T47D (cell line): Measurements from ENCODE around the gene UBE2V1.
"Not testable (repeated sequence)": the region's sequence is repeated elsewhere in the genome, so short reads cannot be mapped to it uniquely, and the experiment has no call there.

Source experiments
- DNase-seq, 2 experiments: peaks; one replicate each; pipeline versions ENCODE4 v3.0.0 to v3.0.0-alpha.2; 2011 to 2012; ENCODE audit warnings: low read depth in 1 of 2, low spot score in 1 of 2
- JUND ChIP-seq: IDR thresholded peaks from 2 replicates; pipeline ENCODE4 v1.6.1; 2012; ENCODE audit warnings: low read depth
- in situ Hi-C: cut with HindIII; loops from 2 replicates; pipeline ENCODE4 v1.10.0; 2016; ENCODE audit warnings: low sequenced_read_pairs, low pct_unique_long_range_greater_than_20kb

UBE2V1 gene

DNA sequence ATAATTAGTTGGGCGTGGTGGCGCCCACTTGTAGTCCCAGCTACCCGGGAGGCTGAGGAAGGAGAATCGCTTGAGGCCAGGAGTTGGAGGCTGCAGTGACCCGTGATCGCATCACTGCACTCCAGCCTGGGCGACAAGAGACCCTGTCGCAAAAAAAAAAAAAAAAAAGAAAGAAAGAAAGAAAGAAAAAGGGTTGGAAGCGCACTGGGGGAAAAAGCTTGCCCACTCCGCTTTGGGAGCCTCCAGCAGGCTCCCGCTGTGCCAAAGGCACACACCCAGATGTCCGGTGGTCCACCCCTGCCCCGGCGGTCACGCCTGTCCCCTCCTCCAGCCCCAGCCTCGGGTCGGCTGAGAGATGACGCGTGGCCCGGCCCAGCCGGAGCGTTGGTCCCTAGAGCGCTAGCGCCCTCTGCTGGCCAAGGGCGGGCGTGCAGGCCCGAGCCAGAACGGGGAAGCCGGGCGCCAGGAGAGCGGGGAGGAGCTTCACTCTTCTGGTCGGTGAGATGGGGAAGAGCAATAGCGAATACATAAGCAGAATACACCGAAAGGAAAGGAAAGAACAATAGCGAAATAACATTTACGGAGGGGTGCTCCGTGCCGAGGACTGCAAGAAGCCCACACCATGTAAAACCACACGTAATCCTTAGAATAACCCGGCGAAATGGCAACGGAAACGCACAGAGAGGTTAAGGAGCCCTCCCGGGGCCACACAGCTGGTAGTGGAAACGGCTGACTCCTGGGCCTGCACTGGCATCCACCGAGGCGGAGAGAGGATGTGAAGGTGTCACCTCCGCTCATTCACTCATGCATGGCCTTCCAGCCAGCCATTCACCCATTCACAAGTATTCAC, 41.7 kb downstream of the UBE2V1 start:
- in situ Hi-C loops = no loop called here
- DNase-seq = peak; percentile 90 to 92
- TF ChIP-seq JUND = no peak

DNA sequence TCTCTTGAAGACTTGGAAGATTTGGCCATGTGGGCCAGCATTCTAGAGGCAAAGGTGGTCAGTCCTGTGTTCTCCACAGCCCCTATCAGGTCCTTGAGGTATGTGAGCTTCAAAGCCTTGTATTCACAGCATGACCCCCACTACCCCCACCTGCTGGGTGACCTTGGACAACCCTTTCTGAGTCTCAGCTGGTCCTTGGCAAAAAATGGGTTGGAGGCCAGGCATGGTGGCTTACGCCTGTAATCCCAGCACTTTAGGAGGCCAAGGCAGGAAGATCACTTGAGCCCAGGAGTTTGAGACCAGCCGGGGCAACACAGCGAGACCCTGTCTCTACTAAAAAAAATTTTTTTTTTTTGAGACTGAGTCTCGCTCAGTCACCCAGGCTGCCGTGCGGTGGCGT, 42.6 kb downstream of the UBE2V1 start:
- in situ Hi-C loops = no loop called here
- no peak for DNase-seq
- no peak for TF ChIP-seq JUND

DNA sequence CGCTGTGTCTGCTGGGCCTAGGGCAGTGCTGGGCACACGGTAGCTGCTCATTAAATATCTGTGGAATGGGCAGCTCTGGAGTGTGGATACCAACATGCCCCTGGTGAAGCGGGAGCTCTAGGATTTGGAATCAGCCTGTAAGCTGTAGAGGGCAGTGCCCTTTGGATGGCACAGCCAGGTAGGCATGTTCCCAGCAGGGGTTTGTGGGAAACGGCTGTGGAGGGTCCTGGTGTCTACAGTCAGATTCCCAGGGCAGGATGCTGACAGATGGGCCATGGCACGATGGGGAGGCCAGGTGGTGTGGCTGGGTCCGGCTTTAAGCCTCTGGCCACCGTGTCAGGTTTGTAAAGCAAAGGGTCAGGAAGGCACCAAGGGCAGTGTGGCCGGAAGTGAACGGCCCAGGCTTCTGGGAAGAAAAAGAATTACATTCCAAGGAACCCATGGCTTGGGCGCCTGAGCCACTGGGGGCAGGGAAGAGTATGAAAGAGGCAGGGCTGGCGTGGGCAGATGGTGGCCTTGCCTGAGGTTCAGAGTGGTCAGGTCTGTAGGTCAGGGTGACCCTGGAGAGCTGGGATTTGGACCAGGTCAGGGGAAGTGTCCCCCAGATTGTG, 44.8 kb downstream of the UBE2V1 start:
- in situ Hi-C loops = no loop called here
- no peak for TF ChIP-seq JUND
- peak in 1 of 2 experiments; percentile 41 for DNase-seq

DNA sequence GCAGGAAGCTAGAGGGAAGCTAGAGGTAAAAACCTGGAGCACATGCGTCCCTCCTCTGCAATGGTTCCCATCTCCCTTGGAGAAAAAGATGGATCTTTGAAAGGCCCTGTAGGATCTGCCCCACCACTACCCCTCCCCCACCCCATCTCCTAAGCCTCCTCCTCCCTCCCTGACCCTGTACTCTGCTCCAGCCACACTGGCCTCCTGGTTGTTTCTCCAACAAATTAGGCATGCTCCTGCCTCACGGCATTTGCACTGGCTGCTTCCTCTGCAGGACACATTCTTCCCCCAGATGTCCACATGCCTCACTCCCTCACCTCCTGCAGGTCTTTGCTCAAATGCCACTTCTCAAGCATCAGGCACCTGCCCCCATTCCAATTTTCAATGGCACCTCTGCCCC, 45.5 kb downstream of the UBE2V1 start:
- DNase-seq = no peak
- TF ChIP-seq JUND = no peak
- in situ Hi-C loops = no loop called here

DNA sequence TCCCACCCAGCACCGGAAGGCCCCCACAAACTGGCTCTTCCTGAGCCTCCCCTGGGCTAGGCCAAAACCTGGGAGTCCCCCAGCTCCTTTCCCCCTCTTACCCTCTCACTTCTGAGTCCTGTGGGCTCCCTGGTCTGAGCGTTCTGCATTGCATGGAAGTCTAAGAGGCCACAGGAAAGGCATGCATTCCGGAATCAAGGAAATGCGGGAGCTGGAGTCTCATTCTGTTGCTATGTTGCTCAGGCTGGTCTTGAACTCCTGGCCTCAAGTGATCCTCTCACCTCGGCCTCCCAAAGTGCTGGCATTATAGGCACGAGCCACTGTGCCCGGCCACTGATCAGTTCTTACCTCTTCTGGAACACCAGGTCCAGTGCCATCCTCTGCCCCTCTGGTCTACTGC, 45.9 kb downstream of the UBE2V1 start:
- TF ChIP-seq JUND = no peak
- no peak for DNase-seq
- in situ Hi-C loops = no loop called here

DNA sequence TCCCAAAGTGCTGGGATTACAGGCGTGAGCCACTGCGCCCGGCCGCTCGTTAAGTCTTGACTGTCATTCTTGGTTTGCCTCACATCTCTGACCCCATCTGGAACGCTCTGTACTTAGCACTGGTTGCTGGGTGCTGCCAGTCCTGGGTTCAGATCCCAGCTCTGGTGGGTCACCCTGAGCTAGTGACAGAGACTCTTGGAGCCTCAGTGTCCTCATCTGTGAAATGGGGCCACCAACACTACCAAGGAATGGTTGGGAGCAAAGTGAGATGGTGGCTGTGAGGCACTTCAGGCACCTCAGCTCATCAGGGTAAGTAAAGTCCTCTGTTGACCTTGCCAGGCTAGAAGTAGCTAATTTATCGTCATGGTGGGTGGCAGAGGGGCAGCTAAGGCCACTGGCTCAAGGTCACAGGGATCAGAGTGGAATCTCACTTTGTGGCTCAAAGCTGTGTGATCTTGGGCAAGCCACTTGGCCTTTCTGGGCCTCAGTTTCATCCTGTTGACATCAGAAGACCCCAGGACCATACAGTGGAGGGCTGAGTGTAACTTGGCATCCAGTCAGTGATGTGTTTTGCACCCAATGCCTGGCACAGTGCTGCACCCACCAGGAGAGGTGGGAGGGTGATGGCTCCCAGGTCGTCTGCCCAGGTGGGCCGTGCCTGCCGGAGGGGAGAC, 46.7 kb downstream of the UBE2V1 start:
- TF ChIP-seq JUND = no peak
- DNase-seq = no peak
- in situ Hi-C loops = no loop called here

DNA sequence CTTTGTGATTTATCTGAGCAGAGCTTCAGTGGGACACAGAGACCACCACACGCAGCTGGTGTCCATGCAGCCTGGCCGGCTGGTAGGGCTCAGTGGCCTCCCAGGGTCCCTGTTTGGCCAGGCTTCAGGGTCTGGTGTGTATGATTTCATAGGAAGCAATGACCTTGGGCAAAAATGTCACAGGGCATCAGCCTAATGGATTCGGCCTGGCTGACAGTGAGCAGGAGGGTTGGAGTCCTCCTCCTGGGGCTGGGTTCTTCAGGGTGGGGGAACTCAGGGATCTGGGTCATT, 47.7 kb downstream of the UBE2V1 start:
- no peak for TF ChIP-seq JUND
- in situ Hi-C loops = no loop called here
- no peak for DNase-seq

DNA sequence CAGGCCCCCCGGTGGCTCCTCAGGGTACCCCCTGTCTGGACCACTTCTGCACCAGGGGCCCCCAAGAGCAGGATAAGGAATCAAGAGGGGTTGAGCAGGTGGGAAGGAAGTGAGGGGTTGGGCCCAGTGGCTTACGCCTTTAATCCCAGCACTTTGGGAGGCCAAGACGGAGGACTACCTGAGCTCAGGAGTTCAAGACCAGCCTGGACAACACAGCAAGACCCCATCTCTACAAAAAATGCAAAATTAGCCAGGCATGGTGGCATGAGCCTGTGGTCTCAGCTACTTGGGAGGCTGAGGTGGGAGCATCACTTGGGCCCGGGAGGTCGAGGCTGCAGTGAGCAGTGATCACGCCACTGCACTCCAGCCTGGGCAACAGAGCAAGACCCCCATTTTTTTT, 49.2 kb downstream of the UBE2V1 start:
- in situ Hi-C loops, DNase-seq: not testable (repeated sequence)

DNA sequence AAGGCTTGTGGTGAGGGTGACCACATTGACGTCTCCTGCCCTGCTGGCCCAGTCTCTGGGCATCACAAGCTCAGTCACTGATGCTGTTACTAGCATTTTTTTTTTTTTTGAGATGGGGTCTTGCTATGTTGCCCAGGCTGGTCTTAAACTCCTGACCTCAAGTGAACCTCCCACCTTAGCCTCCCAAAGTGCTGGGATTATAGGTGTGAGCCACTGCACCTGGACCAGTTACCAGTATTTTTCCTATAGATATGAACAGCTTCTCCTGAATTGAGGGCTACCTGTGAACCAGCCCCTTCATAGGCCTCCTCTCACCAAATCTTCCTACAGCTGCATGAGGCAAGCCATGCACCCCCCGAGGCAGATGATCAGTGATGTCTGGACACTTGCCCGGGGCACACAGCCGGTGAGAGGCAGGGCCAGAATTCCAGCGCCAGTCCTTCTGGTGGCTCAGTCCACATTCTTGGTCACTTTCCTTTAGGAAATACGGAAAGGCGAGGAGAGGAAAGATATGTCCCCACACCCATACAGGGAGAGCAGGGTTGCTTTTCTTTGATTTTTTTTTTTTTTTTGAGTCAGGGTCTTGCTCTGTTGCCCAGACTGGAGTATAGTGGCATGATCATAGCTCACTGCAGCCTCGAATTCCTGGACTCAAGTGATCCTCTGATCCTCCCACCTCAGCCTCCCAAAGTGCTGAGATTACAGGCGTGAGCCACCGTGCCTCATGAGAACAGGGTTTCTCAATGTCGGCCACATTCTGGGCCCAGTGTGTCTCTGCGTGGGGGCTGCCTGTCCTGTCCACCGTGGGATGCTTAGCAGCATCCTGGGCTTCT, 50.7 kb downstream of the UBE2V1 start:
- TF ChIP-seq JUND = no peak
- DNase-seq = no peak
- in situ Hi-C loops = no loop called here

DNA sequence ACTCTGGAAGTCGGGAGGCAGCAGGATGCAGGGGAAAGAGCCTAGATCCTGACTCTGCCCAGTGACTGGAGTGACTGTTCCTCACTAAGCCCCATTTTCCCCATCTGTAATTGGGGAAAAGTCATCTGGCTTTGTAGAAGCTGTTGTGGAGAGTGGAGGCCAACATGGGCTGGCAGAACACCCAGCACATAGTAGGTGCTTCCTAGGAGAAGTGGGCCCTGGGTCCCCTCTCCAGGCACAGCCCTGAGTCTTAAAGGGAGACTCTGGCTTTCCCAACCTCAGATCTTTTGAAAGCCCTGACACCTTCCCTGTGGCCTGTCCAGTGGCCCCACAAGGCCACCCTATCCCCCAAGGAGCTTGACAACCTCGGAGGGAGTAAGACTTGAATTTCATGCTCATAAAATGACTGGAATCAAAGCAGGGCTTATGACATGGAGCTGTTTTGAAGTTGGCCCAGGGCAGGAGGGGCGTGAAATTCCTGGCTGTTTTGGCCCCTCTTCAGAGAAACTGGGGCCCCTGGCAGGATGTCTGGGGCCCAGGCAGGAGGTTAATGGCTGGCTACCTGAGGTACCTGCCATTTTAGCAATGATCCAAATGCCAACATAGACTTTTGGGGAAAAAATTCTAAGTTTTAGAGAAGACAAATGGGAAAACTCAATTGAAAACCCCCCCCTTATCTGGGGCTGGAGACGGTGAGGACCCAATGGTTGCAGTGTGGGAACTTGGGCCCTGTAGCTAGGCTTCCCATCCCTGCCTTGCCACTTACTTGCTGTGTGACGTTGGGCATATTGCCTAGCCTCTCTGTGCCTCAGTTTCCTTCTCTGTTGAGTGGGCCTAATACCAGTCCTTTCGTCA, 51.6 kb downstream of the UBE2V1 start:
- DNase-seq = no peak
- in situ Hi-C loops = no loop called here
- no peak for TF ChIP-seq JUND

DNA sequence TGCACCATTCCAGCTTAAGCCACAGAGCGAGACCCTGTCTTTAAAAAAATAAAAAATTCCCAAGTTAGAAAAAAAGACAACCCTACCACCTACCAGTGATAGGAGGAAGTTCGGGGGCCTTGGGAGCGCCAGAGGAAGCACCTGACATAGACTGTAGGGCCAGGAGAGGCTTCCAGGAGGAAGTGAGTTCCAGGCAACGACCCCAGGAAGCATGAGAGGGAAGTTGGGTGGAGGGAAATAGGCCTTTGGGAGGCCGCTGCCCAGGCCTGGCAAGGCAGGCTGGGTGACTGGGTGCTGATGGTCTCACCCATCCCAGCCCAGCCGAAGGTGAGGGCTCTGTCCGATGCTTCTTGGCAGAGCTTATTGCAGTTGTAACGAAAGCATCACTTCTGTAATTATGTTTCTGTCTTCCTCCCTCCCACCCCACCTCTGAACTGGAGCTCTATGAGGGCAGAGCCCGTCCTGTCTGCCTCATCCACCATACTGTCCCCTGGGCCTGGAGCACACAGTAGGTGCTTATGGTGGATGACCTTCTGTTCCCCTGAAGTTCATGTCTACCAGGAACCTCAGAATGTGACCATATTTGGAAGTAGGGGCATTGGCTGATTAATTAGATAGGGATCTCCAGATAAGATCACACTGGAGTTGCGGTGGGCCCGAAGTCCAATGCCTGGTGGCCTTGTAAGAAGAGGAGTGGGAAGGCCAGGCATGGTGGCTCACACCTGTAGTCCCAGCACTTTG, 54.1 kb downstream of the UBE2V1 start:
- no peak for TF ChIP-seq JUND
- in situ Hi-C loops = no loop called here
- no peak for DNase-seq

DNA sequence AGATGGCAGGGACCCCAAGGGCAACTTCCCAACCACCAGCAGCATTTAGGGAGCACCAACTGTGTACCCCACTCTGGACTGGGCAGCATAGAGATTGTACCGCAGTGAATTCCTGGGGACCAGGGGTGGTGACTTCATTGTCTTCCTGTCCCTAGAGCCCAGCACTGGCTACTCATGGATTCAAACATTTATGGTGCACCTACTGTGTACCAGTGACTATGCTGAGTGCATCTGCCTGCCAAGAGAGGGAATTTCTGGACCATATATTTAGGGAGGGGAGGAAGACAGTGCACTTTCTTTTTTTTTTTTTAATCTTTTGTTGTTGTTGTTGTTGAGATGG, 55.3 kb downstream of the UBE2V1 start:
- no peak for TF ChIP-seq JUND
- no peak for DNase-seq
- in situ Hi-C loops = no loop called here
